T47D (cell line): ENCODE data around the gene RAB25.

ENCODE experiments used
- DNase-seq, 2 experiments: peaks; one replicate each; pipeline versions ENCODE4 v3.0.0 to v3.0.0-alpha.2; 2011 to 2012; ENCODE audit warnings: low read depth in 1 of 2, low spot score in 1 of 2
- JUND ChIP-seq: IDR thresholded peaks from 2 replicates; pipeline ENCODE4 v1.6.1; 2012; ENCODE audit warnings: low read depth
- in situ Hi-C: cut with HindIII; loops from 2 replicates; pipeline ENCODE4 v1.10.0; 2016; ENCODE audit warnings: low sequenced_read_pairs, low pct_unique_long_range_greater_than_20kb

The RAB25 gene

DNA sequence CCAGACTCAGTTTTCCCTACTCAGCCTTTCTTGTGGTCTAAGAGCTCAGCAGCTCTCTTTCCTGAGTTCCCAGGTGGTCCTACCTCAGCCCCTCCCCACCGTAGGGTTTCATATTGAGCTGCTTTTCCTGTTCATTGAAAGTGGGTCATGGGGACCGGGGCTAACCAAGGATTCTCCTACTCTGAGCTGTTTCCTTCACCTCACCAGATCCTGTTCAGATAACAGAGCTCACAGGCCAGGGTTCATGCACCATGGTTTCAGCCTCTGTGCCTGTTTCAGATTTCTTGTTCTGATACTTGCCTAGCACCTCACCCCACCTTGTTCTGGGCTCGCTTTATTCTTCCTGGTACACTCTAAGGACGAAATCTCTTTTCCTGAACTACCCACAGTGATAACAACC is 15.9 kb upstream of the RAB25 start:
- no peak for DNase-seq
- in situ Hi-C loops, result no loop called here
- TF ChIP-seq JUND, result no peak

- in situ Hi-C loops, result no loop called here
- peak in 1 of 2 experiments; percentile 51 for DNase-seq
- TF ChIP-seq JUND, result no peak
These were observed 12.2 kb upstream of the RAB25 start for GRCh38 chr1:156048663-156049258.

GRCh38 chr1:156050376-156050775 is 10.6 kb upstream of the RAB25 start:
- no peak for DNase-seq
- no peak for TF ChIP-seq JUND
- in situ Hi-C loops, result no loop called here

GRCh38 chr1:156051011-156051725 is 9.8 kb upstream of the RAB25 start:
- DNase-seq, result peak in 1 of 2 experiments; percentile 34
- in situ Hi-C loops, result no loop called here
- no peak for TF ChIP-seq JUND

GRCh38 chr1:156052862-156053767 is 7.8 kb upstream of the RAB25 start:
- in situ Hi-C loops, result no loop called here
- peak; percentile 63 to 81 for DNase-seq
- TF ChIP-seq JUND, result no peak

DNA sequence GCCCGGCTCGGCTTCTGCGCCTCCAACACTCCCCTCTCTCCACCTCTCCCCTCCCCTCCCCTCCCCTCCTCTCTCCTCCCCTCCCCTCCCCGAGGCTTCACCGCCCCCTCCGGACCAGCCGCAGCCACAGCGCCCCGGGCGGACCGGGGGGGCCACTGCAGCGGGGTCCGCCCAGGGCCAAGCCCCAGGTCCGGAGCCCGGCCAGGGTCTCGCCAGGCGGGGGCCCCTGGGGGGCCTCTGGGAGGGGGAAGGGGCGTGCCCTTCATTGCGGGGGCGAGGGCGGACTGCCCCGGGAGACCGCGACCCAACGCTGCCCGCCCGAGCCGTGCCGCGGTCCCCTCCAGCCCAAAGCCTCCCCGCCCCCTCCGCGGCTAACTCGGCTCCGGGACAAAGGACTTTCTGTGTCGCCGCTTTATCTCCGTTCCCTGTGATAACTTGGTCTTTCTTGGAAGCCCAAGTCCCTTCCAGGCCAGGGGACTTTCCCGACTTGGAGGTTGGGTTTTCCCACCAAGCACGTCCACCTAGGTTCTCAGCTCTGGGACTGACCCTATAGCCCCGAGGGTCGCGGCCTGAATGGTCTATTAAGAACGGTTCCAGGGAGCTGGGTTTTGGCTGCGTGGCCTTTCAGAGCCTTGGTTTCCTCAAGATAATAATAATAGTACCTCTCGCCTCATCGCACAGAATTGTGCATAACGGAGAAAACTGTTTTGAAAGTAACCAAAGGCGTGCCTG is 7.0 kb upstream of the RAB25 start, which contains the start of gene UBQLN4:
Gene UBQLN4 (minus strand): TSS at position 31 of the 732 bp plus-strand sequence. CDS start 97 bp downstream, outside the sequence.
- no peak for TF ChIP-seq JUND
- DNase-seq, result peak; percentile 82 to 93
- in situ Hi-C loops, result no loop called here

GRCh38 chr1:156054500-156055280 is 6.3 kb upstream of the RAB25 start, which contains the start of gene LAMTOR2:
LAMTOR2 (plus strand) TSS chr1:156054782; CDS start chr1:156054890, 108 bp downstream.
- in situ Hi-C loops, result no loop called here
- TF ChIP-seq JUND, result no peak
- peak; percentile 97 to 99 for DNase-seq

GRCh38 chr1:156055281-156056048 is 5.5 kb upstream of the RAB25 start:
- DNase-seq, result no peak
- in situ Hi-C loops, result no loop called here
- TF ChIP-seq JUND, result no peak

- in situ Hi-C loops, result no loop called here
- no peak for DNase-seq
- no peak for TF ChIP-seq JUND
These were observed 4.6 kb upstream of the RAB25 start for GRCh38 chr1:156056326-156056849.

GRCh38 chr1:156062189-156062588 is 1.2 kb downstream of the RAB25 start:
- TF ChIP-seq JUND, result no peak
- in situ Hi-C loops, result no loop called here
- DNase-seq, result no peak

GRCh38 chr1:156063997-156064285 is 3.0 kb downstream of the RAB25 start:
- TF ChIP-seq JUND, result no peak
- in situ Hi-C loops, result no loop called here
- no peak for DNase-seq
